ENCODE data around the gene ZCCHC2.

DNA sequence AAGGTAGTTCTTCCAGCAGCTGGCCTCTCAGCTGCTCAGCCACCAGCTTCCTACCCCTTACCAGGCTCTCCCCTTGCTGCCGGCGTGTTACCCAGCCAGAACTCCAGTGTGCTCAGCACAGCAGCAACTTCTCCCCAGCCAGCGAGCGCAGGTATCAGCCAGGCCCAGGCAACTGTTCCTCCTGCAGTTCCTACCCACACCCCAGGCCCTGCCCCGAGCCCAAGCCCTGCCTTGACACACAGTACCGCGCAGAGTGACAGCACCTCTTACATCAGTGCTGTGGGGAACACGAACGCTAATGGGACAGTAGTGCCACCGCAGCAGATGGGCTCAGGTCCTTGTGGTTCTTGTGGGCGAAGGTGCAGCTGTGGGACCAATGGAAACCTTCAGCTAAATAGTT, 52.0 kb downstream of the ZCCHC2 start:
- no peak for TF ChIP-seq EZH2 (IDR thresholded peaks at IDR 0.05; ENCODE audit: borderline replicate concordance, low read length)
- TF ChIP-seq, protein P1, sequence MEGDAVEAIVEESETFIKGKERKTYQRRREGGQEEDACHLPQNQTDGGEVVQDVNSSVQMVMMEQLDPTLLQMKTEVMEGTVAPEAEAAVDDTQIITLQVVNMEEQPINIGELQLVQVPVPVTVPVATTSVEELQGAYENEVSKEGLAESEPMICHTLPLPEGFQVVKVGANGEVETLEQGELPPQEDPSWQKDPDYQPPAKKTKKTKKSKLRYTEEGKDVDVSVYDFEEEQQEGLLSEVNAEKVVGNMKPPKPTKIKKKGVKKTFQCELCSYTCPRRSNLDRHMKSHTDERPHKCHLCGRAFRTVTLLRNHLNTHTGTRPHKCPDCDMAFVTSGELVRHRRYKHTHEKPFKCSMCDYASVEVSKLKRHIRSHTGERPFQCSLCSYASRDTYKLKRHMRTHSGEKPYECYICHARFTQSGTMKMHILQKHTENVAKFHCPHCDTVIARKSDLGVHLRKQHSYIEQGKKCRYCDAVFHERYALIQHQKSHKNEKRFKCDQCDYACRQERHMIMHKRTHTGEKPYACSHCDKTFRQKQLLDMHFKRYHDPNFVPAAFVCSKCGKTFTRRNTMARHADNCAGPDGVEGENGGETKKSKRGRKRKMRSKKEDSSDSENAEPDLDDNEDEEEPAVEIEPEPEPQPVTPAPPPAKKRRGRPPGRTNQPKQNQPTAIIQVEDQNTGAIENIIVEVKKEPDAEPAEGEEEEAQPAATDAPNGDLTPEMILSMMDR (IDR thresholded peaks at IDR 0.05; ENCODE audit: low read length): no peak

All from OCI-LY1 (cell line).